Measurements from ENCODE around the gene GABBR1. TPM values are rescaled to one million over a fixed set of nuclear protein-coding genes. Genes with fewer than 3 reads are reported as not detected.

Gene GABBR1
- total RNA-seq, 2 experiments from 2014 or later, result 12.9 to 37.1 TPM

DNA sequence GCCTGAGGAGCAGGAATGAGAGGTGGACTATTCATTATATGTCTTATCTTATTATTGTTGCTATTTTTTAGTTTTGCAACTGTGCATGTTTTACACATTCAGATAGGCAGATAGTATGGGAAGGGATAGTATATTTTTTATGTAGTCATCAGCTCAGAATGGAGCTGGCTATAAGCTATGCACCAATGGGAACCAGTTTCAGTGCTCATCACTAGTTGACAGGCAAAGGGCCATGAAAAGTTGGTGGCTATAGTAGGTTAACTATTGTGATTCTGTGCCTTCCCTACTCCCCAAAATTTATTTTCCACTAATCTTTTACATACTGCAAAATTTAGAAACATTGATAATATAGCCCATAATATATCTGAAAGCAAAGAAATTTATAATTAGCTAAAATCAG is 68.1 kb downstream of the GABBR1 start:
- no peak overlapping the region for H2AFZ ChIP-seq (ENCODE audit: low read length)
- H3K4me3 ChIP-seq (ENCODE audit: low read depth, low read length, poor library complexity, severe bottlenecking), result no peak overlapping the region
- H4K20me1 ChIP-seq (ENCODE audit: insufficient read depth, low read length), result no peaks in the 10 kb centered on the region
- DNase-seq (ENCODE audit: low spot score), result no peak
- H3K9me2 ChIP-seq (ENCODE audit: insufficient read depth, low read length), result no peaks in the 10 kb centered on the region
- no peaks in the 10 kb centered on the region for H3K9me3 ChIP-seq (ENCODE audit: low read length)
- no peaks in the 10 kb centered on the region for H3K36me3 ChIP-seq (ENCODE audit: insufficient read depth, low read length)
- TF ChIP-seq EZH2phosphoT487 (IDR thresholded peaks at IDR 0.05; ENCODE audit: borderline replicate concordance, low read depth, low read length), result no peak
- TF ChIP-seq, protein P1, sequence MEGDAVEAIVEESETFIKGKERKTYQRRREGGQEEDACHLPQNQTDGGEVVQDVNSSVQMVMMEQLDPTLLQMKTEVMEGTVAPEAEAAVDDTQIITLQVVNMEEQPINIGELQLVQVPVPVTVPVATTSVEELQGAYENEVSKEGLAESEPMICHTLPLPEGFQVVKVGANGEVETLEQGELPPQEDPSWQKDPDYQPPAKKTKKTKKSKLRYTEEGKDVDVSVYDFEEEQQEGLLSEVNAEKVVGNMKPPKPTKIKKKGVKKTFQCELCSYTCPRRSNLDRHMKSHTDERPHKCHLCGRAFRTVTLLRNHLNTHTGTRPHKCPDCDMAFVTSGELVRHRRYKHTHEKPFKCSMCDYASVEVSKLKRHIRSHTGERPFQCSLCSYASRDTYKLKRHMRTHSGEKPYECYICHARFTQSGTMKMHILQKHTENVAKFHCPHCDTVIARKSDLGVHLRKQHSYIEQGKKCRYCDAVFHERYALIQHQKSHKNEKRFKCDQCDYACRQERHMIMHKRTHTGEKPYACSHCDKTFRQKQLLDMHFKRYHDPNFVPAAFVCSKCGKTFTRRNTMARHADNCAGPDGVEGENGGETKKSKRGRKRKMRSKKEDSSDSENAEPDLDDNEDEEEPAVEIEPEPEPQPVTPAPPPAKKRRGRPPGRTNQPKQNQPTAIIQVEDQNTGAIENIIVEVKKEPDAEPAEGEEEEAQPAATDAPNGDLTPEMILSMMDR (conservative IDR thresholded peaks at IDR 0.05; ENCODE audit: low read length), result no peak
- peaks cover 5% of the 10 kb centered on the region for H3K4me1 ChIP-seq (ENCODE audit: insufficient read depth, low read length, poor library complexity, severe bottlenecking)
- no peak overlapping the region for H3K4me2 ChIP-seq (ENCODE audit: low read length)
- ChIA-PET POLR2A (no interaction called here), CTCF (ENCODE audit: unreplicated experiment) (no interaction called here)
- no peak overlapping the region for H3K27ac ChIP-seq (ENCODE audit: low read depth, low read length, poor library complexity, severe bottlenecking)
- BruUV-seq (replicated peaks), result no TSS peak
- intact Hi-C loops (cut with micrococcal nuclease; ENCODE audit: unreplicated experiment), result no loop called here
- H3K79me2 ChIP-seq (ENCODE audit: insufficient read depth, low read depth, low read length), result no peaks in the 10 kb centered on the region

DNA sequence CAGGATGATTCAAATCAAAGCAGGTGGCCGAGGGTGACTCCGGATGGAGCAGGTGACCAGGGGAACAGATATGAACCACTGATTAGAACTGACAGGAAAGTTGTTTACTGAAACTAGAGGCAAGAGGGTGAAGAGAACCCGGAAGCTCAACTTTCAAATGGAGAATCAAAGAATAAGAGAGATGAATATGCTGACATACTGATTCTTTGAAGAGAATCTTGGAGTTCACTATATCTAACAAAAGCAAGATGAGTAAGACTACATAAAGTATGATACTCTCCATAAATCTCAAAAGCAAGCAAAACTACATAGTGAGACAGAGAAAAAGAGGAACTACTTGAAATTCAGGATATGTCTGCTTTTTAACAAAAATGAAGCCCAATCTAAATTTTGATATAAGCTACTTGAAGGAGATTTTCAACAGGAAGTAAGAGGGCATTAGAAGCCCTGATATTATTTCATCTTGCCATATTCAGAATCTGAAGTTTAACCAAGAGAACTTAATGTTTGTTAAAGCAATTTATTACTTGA is 69.5 kb downstream of the GABBR1 start:
- no peak for TF ChIP-seq EZH2phosphoT487 (IDR thresholded peaks at IDR 0.05; ENCODE audit: borderline replicate concordance, low read depth, low read length)
- TF ChIP-seq, protein P1 (conservative IDR thresholded peaks at IDR 0.05; ENCODE audit: low read length), result no peak
- intact Hi-C loops (cut with micrococcal nuclease; ENCODE audit: unreplicated experiment), result no loop called here
- no peaks in the 10 kb centered on the region for H3K79me2 ChIP-seq (ENCODE audit: insufficient read depth, low read depth, low read length)
- no peaks in the 10 kb centered on the region for H4K20me1 ChIP-seq (ENCODE audit: insufficient read depth, low read length)
- peaks cover 5% of the 10 kb centered on the region for H3K4me1 ChIP-seq (ENCODE audit: insufficient read depth, low read length, poor library complexity, severe bottlenecking)
- no peaks in the 10 kb centered on the region for H3K9me3 ChIP-seq (ENCODE audit: low read length)
- POLR2A ChIA-PET, result interaction anchor here (1.4 kb wide), 1 partner anchor 19 kb away, joined by 4 read pairs; no protein-coding TSS in a partner anchor
- CTCF ChIA-PET (ENCODE audit: unreplicated experiment), result no interaction called here
- no peak overlapping the region for H3K4me3 ChIP-seq (ENCODE audit: low read depth, low read length, poor library complexity, severe bottlenecking)
- H3K27ac ChIP-seq (ENCODE audit: low read depth, low read length, poor library complexity, severe bottlenecking), result no peak overlapping the region
- BruUV-seq (replicated peaks), result no TSS peak
- no peaks in the 10 kb centered on the region for H3K9me2 ChIP-seq (ENCODE audit: insufficient read depth, low read length)
- H3K4me2 ChIP-seq (ENCODE audit: low read length), result no peak overlapping the region
- H2AFZ ChIP-seq (ENCODE audit: low read length), result peak overlapping the region; percentile 48
- H3K36me3 ChIP-seq (ENCODE audit: insufficient read depth, low read length), result no peaks in the 10 kb centered on the region
- DNase-seq (ENCODE audit: low spot score), result no peak

DNA sequence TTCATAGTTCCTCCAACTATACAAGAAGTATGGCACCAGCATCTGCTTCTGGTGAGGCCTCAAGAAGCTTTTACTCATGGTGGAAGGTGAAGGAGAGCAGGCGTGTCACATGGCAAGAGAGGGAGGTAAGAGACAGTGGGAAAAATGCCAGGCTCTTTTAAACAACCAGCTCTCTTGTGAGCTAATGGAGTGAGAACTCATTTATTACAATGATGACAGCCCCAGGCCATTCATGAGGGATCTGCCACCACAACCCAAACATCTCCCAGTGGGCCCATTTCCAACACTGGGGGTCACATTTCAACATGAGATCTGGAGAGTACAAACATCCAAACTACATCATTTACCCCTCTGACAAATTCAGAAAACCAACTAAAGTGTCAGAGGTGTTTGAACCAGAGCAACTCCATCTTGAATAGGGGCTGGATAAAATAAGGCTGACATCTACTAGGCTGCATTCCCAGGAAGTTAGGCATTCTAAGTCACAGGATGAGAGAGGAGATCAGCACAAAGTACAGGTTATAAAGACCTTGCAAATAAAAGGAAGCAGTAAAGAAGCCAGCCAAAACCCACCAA is 71.3 kb downstream of the GABBR1 start:
- Histone ChIP-seq H3K27ac (ENCODE audit: low read depth, low read length, poor library complexity, severe bottlenecking) (no peak overlapping the region), H3K9me3 (ENCODE audit: low read length) (no peaks in the 10 kb centered on the region), H3K4me3 (ENCODE audit: low read depth, low read length, poor library complexity, severe bottlenecking) (no peak overlapping the region), H2AFZ (ENCODE audit: low read length) (no peak overlapping the region), H3K79me2 (ENCODE audit: insufficient read depth, low read depth, low read length) (no peaks in the 10 kb centered on the region), H3K36me3 (ENCODE audit: insufficient read depth, low read length) (no peaks in the 10 kb centered on the region), H3K4me2 (ENCODE audit: low read length) (no peak overlapping the region), H3K4me1 (ENCODE audit: insufficient read depth, low read length, poor library complexity, severe bottlenecking) (peaks cover 5% of the 10 kb centered on the region), H3K9me2 (ENCODE audit: insufficient read depth, low read length) (no peaks in the 10 kb centered on the region), H4K20me1 (ENCODE audit: insufficient read depth, low read length) (no peaks in the 10 kb centered on the region)
- no TSS peak for BruUV-seq (replicated peaks)
- CTCF ChIA-PET (ENCODE audit: unreplicated experiment), result no interaction called here
- DNase-seq (ENCODE audit: low spot score), result no peak
- TF ChIP-seq, protein P1 (conservative IDR thresholded peaks at IDR 0.05; ENCODE audit: low read length), result no peak
- no peak for TF ChIP-seq EZH2phosphoT487 (IDR thresholded peaks at IDR 0.05; ENCODE audit: borderline replicate concordance, low read depth, low read length)
- POLR2A ChIA-PET, result no interaction called here
- intact Hi-C loops (cut with micrococcal nuclease; ENCODE audit: unreplicated experiment), result no loop called here
